Measurements from ENCODE around the gene WFDC5.
"Not testable (repeated sequence)": the region's sequence is repeated elsewhere in the genome, so short reads cannot be mapped to it uniquely, and the experiment has no call there.

Gene WFDC5

DNA sequence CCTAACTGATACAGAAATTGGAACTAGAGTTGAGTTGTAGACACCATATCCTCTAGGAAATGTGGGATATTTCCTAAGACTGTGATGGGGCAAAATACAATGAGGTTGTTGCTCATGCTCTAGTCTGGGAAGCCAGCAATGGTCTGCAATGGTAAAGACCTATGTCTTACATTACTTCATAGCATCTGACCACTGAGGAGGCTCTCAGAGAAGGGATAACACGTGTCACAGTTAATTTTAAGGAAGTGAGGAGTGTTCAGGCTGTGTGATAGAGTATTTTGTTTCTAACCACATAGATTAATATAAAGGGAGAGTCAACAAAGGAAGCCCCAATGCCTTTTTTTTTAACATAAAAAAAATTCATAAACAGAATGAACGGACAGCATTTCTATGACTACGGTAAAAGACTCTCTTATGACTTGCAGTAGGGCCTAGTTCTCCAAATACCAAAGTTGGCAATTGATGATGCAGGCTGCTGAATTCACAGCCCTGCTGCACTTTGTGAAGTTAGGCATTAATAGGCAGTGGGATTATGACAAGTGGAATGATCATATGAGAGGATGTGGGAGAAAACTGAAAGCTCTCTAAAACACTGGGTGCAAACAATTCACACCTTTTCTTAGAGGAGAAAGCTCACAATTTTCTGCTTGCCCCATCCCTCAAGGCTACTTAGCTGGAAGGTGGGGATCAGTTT is 27.7 kb downstream of the WFDC5 start:
- no peak for DNase-seq

DNA sequence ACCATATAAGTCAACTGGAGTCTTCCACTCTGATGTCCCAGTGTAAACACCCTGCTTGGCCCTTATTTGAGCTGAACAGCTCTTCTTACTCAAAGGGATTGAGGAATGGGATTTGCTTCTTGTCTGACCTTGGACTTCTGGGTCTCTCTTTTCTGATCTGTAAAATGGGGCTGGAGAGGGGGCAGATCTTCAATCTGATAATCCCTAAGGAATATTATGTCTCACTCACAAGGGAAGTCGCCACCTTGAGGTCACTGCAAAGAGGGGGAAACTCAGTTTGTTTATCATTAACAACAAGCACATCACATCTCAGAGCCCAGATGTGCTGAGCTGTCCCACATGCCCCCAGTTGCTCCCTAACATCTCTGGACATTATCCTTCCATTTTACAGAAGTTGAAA is 29.1 kb downstream of the WFDC5 start:
- no peak for DNase-seq

DNA sequence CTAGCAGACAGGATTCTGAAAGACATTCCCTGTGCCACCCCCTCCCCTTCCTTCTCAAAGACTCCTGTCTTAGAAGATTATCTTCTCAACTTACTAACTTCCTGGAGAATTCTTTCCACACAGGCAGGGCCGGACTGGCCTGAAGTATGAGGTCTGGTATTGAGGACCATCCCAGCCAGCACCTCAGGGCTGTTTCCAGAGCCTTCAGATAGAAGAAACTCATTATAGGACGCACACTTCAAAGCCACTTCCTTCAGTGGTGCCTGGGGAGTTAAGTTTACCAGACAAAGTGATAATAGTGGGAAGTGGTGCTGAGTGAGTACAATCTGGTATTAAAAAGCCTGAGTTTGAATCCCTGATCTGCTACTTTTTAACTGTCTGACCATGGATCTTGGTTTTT is 29.7 kb downstream of the WFDC5 start:
- DNase-seq: no peak

DNA sequence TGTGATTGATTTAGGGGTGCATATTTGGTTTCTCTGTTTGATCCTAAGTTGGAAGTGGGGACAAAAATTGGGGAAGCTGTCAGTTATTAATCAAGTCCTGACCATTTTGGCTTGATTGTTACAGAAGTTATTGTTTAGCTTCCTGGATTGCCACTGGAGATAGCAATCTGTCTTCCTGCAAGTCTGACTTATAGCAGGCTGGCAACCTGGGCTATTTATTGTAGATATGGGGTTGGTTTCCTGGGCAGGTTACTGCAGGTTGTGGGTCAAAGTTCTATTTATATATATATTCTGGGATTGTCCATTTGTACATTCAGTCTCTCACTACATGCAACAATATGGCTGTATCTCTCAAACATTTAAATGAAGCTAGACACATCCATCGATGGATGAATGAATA is 31.8 kb downstream of the WFDC5 start:
- no peak for DNase-seq

DNA sequence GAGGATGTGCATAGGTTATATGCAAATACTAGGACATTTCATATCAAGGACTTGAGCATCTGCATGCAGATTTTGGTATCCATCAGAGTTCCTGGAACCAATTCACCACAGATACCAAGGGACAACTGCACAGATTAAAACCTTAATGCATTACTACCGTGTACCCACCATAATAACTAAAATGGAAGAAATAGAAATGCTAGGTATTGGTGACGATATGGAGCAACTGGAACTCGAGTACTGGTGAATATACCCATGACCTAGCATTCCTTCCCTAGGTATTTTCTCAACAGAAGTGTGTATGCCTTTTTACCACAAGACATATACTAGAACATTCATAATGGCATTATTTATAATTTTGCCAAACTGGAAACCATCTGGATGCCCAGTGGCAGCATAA is 32.5 kb downstream of the WFDC5 start:
- DNase-seq: no peak

DNA sequence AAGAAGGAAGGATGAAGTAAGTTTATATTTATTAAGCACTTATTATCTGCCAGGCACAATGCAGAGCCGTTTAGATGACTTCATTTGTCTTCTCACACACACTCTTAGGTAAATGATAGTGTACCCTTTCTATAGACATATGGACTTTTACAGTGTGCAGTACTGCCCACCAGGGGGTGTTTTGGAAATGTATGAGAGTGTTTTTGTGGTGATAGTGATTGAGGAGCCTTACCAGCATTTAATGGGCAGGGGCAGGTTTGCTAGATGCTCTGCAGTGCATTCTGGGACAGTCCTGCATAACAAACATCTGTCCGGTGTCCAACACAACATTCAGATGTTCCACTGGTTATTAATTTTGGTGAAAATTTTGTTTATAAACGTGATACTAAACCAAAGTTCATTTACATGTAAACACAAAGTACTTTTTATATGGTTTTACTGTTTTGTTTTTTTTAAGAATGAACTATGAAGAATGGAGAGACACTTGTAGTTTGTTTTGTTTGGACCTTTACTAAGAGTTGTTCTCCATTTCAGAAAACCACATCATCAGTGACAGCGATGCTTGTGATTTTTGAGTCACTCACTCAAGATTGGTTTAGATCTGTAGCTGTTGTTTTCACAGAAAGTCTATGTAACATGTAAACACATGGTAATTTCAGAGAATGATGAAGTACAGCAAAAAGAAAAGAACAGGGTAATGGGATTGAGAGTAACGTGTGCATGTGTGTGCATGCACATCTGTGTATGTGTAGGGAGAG is 33.9 kb downstream of the WFDC5 start:
- DNase-seq: no peak

DNA sequence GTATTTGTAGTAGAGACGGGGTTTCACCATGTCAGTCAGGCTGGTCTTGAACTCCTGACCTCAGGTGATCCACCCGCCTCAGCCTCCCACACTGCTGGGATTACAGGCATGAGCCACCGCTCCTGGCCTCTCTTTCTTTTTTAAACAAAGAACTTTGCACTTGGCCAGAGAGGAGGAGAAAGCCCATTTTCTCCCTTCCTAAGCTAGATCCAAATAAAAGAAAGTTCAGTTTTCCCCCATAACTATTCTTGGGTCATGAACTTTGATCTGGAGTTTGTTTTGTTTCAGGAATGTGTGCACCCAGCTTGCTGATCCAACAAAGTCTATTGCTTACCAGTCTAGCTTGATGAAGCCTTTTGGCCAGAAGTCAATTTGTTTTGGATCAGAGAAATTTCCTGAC is 37.4 kb downstream of the WFDC5 start:
- no peak for DNase-seq

DNA sequence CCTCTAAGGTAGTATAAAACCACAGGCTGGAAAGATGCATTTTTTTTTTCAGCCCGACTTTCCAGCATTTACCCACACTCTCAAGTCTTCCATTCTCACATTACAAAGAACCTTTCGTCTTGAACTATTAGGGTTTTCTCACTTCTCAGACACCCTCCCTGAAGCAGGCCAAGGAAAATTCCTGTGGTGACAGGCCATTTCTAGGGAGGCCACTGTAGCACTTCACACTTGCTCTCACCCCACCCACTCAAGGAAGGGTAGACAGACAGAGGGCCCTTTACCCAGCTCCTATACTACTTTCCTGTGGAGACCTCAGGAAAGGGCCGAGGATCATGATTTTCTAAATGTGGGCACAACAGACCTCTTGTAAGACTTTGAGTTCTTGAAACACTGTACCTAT is 41.8 kb downstream of the WFDC5 start:
- no peak for DNase-seq

DNA sequence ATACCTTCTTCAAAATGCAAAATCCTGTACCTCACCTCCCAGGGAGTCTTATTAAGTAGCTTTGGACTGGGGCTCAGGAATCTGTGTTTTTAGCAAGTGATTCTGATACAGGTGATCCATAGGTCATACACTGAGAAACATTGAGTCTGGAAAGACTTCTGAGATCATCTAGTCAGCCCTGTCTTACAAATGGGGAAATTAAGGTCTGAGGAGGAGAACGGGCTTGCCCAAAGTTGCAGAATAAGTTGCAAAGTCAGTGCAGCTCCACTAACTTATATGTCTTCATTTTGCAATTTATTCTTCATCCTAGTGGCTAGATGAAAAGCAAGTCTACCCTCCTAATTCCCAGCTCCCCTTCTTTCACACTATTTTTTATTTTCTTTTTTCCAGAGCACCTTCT is 42.9 kb downstream of the WFDC5 start:
- no peak for DNase-seq

DNA sequence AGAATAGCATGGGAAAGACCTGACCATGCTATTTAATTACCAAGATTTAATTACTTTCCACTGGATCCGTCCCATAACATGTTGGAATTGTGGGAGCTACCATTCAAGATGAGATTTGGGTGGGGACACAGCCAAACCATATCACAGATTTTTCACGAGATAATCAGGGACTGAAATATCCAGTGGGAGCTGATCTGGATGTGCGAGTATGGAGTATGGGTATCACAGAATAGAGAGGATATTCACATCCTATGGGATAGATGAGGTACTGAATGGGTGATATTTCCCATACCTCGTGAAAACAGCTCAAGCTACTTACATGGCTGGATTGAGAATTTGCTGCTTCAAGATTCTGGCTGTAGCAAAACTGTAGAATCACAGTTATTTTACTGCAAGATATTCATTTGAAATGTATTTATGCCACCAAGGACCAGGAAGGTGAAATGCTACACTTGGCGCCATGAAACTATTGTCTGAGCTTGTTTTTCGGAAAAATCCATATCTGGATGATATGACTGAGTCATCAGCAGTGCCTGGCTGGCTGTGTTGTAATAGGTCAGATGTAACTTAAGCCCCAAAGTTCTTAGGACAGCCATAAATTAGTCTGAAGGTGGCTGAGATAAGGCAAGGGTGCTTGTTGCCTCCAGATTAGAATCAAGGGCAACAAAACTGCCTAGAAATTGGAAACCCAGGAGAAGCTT is 43.9 kb downstream of the WFDC5 start:
- DNase-seq: no peak

DNA sequence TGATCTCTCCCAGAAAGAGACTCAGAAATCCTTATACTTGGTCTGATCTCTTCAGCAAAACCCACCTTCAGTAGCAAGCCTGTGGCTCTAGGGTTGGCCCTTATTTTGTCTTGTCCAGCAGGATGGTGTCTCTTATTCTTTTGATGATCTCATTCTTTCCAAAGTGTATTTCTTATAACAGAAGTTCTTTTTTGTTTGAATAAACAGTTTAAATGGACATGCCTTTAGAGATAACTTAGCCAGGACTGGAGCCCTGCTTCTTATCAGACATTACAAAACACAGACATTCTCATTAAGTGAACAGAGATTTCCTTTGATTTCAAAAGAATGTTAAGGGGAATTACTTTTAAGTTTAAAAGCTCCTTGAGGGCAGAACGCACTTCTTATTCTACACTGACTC is 45.7 kb downstream of the WFDC5 start:
- DNase-seq: no peak

DNA sequence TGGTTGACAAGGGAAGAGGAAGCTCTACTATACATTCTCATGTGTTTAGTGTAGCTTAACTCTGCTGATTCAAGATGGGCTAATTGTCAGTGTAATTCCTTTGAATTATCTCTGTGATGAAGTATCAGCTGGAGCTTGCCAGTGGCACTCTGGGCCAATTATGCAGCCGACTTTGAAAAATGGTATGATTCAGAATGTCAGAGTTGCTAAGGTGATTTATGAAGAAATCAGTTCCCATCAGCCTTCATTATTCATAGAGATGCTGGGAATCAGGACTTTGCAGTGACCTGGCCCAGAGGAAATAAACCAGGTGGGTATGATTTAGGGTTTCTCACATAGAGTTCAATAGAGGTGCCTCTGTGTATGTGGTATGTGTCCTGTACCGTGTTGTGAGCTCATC is 47.4 kb downstream of the WFDC5 start:
- no peak for DNase-seq

DNA sequence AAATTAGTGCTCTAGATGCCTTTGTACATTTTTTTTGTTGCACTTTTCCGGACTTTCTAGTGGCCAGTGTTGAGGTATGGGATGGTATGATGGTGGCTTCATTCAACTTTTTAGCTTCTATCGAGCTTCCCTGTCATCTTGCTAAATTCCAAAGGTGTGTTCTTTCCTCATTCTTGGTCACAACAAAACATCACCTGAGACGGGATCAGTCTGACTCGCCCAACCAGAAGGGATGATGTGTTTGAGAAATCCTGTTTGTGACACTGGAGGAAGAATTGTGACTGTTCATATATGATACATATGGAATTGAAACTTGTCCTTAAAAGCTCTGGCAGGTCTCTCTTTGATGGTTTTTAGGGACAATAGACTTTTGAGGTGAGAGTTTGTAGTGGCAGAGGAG is 47.9 kb downstream of the WFDC5 start:
- DNase-seq: no peak

DNA sequence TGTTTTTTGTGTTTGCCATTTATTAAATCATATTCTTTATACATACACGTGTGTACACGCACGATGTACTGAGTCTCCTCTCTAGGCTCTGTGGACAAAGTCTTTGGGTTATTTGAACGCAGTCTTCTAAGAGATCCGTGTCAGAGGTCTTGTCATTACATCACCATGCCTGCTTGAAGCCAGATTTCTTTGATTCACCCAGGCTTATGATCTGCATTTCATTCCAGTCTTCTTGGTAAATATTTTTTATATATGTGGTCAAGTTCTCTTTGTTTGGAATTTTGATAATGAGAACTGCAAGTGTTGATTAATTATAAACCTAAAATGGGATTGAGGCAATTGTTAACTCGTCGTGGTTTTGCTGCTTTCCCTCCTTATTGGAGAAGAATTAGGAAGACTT is 48.6 kb downstream of the WFDC5 start:
- DNase-seq: no peak

DNA sequence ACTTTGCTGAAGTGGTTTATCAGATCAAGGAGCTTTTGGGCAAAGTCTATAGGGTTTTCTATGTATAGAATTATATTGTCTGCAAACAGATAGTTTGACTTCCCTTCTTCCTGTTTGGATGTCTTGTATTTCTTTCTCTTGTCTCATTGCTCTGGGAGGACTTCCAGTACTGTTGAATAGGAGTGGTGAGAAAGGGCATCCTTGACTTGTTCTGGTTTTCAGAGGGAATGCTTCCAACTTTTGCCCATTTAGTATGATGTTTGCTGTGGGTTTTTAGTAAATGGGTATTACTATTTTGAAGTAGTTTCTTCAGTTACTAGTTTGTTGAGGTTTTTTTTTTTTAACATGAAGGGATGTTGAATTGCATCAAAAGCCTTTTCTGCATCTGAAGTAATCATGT is 50.2 kb downstream of the WFDC5 start:
- no peak for DNase-seq

DNA sequence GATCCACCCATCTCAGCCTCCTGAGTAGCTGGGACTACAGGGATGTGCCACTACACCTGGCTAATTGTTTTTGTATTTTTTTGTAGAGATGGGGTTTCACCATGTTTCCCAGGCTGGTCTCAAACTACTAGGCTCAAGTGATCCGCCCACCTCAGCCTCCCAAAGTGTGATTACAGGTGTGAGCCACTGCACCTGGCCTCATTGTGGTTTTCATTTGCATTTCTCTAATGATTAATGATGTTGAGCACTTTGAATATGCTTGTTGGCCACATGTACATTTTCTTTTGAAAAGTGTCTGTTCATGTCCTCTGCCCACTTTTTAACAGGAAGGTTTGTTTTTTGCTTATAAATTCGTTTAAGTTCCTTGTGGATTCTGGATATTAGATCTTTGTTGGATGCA is 51.9 kb downstream of the WFDC5 start:
- DNase-seq: not testable (repeated sequence)

DNA sequence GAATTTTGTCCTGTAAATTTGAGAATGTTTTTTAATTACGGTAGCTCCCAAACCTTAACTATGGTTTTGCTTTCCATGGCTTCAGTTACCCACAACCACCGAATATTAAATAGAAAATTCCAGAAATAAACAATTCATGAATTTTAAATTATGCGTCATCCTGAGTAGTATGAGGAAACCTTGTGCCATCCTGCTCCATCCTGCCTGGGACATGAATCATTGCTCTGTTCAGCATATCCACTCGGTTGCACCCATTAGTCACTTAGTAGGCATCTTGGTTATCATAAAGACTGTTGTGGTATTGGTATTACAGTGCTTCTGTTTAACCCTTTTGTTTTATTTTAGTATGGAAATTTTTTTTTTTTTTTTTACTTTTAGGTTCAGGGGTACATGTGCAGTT is 53.7 kb downstream of the WFDC5 start:
- no peak for DNase-seq

DNA sequence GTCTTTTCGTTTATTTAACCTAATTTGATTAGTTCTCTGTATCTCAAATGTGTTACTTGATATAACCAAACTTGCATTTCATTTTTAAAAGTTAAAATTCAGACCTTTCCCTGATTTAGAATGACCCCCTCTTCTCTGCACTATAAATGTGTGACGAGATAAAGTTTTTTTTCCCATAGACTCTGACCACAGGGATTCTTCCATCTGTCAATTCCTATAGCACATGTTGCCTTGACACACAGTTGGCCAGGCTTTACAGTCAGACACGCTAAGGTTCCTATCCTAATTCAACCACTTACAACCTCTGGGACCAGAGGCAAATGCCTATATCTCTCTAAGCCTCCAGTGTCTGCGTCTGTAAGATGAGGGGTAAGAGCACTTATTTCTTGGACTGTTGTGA is 54.7 kb downstream of the WFDC5 start:
- peak; percentile 82 for DNase-seq
